ENCODE results near the gene CAGE1. TPM values are rescaled to one million over a fixed set of nuclear protein-coding genes. Genes with fewer than 3 reads are reported as not detected.
A peak's percentile ranks its signal among the peaks of the same experiment; 100 is the strongest.

Gene CAGE1
- polyA plus RNA-seq, 2 of the 4 experiments (the other 2 are of a cell fraction) = 0.09 to 0.12 TPM

DNA sequence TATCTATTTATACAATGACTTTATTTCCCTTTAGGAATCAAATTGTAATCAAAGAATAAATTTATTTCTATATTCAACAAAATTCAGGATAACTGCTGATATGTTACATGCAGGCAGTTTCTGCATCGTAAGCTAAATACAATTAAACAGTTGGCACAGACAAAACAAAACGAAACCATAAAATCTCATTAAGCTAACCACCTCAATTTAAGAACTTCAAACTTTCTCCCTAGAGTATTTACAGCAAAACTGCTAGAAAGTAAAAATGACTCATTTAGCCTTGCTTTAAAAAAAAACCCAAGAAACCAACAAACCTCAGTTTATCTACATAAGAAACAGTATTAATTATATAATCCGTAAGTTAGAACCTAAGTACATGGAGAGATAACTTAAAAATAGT is 93.6 kb downstream of the CAGE1 start:
- Histone ChIP-seq H3K4me2 (no peak overlapping the region), H3K9me3 (no peaks in the 10 kb centered on the region), H3K4me3 (no peak overlapping the region), H3K4me1 (no peaks in the 10 kb centered on the region), H3K27ac (no peak overlapping the region)
- DNase-seq (ENCODE audit: low read depth in 1 of 2, low spot score in 1 of 2) (no peak), FAIRE-seq (no peak), ATAC-seq (no peak)
- ChIA-PET POLR2A (no interaction called here), CTCF (no interaction called here)
- 84% methylated on average over 3 of the region's 3 CpGs for WGBS (ENCODE audit: missing lambda C conversion rate)
- TF ChIP-seq POLR2A (IDR thresholded peaks at IDR 0.05; ENCODE audit: low read length) (no peak), MAFK (IDR thresholded peaks at IDR 0.05; ENCODE audit: partially characterized antibody) (peak; percentile 9)

GRCh38 chr6:7292596-7293255 is 96.8 kb downstream of the CAGE1 start:
- no peak overlapping the region for H3K4me2 ChIP-seq
- no peak for DNase-seq (ENCODE audit: low read depth in 1 of 2, low spot score in 1 of 2)
- POLR2A ChIA-PET = no interaction called here
- FAIRE-seq = no peak
- ATAC-seq = no peak
- no peak overlapping the region for H3K27ac ChIP-seq
- no peak overlapping the region for H3K4me3 ChIP-seq
- H3K9me3 ChIP-seq = no peaks in the 10 kb centered on the region
- H3K4me1 ChIP-seq = no peaks in the 10 kb centered on the region
- TF ChIP-seq ZFP36 (IDR thresholded peaks at IDR 0.05; ENCODE audit: borderline replicate concordance, partially characterized antibody) (no peak), JUNB (IDR thresholded peaks at IDR 0.05) (no peak), KDM1A (IDR thresholded peaks at IDR 0.05; ENCODE audit: low read depth) (no peak), BHLHE40 (IDR thresholded peaks at IDR 0.05; ENCODE audit: low read depth, low read length) (no peak)
- CTCF ChIA-PET = interaction anchor here (0.9 to 1.6 kb wide), 3 partner anchors 12 to 17 kb away, joined by 3 to 6 read pairs (median 3); no protein-coding TSS in a partner anchor
- WGBS (ENCODE audit: missing lambda C conversion rate) = 91% methylated on average over 6 of the region's 6 CpGs

GRCh38 chr6:7290079-7290478 is 99.5 kb downstream of the CAGE1 start:
- Histone ChIP-seq H3K9me3 (no peaks in the 10 kb centered on the region), H3K4me2 (no peak overlapping the region), H3K4me3 (no peak overlapping the region), H3K4me1 (no peaks in the 10 kb centered on the region), H3K27ac (no peak overlapping the region)
- ATAC-seq (no peak), FAIRE-seq (no peak), DNase-seq (ENCODE audit: low read depth in 1 of 2, low spot score in 1 of 2) (no peak)
- TF ChIP-seq EP300 (IDR thresholded peaks at IDR 0.05) = no peak
- no peak for TF ChIP-seq USF2 (IDR thresholded peaks at IDR 0.05)
- no peak for TF ChIP-seq JUNB (IDR thresholded peaks at IDR 0.05)
- peak; percentile 22 for TF ChIP-seq MAFK (IDR thresholded peaks at IDR 0.05; ENCODE audit: partially characterized antibody)
- no peak for TF ChIP-seq HES2 (IDR thresholded peaks at IDR 0.05)
- POLR2A ChIA-PET = no interaction called here
- CTCF ChIA-PET = interaction anchor here (1.2 to 1.4 kb wide), 2 partner anchors 9 to 325 kb away, joined by 3 to 6 read pairs; no protein-coding TSS in a partner anchor
- whole genome bisulfite sequencing (ENCODE audit: missing lambda C conversion rate) = 95% methylated on average over 1 of the region's 1 CpG

GRCh38 chr6:7285416-7285815 is 104.1 kb downstream of the CAGE1 start:
- DNase-seq (ENCODE audit: low read depth in 1 of 2, low spot score in 1 of 2) (no peak), FAIRE-seq (no peak), ATAC-seq (no peak)
- Histone ChIP-seq H3K27ac (no peak overlapping the region), H3K4me3 (no peak overlapping the region), H3K4me1 (no peaks in the 10 kb centered on the region), H3K4me2 (no peak overlapping the region), H3K9me3 (no peaks in the 10 kb centered on the region)
- TF ChIP-seq RFX5 (IDR thresholded peaks at IDR 0.05) (no peak), RCOR1 (IDR thresholded peaks at IDR 0.05; ENCODE audit: low read depth, low read length) (no peak), JUN (IDR thresholded peaks at IDR 0.05) (no peak)
- WGBS (ENCODE audit: missing lambda C conversion rate) = 89% methylated on average over 5 of the region's 6 CpGs
- POLR2A ChIA-PET = no interaction called here
- CTCF ChIA-PET = interaction anchor here (2.4 kb wide), 1 partner anchor 10 kb away, joined by 21 read pairs; no protein-coding TSS in a partner anchor

DNA sequence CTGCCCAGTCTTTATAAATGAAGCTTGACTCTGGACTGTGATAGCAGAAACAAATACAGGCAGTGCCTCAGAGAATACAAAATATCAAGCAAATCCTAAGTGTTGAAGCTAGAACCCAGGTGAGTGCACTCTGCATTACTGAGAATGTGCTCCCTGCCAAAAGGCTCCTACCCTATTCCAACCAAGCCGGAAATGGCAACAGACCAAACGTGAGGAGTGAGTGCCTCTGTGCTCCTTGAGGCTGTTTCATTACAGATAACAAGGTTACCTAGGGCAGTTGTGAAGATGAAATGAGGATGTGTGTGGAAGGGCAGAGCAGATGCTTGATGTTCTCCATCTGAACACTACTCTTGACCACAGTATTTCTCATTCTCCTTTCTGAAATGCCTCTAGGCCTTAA is 105.9 kb downstream of the CAGE1 start:
- ATAC-seq (no peak), DNase-seq (ENCODE audit: low read depth in 1 of 2, low spot score in 1 of 2) (no peak), FAIRE-seq (no peak)
- CTCF ChIA-PET = no interaction called here
- Histone ChIP-seq H3K9me3 (no peaks in the 10 kb centered on the region), H3K4me2 (no peak overlapping the region), H3K4me1 (no peaks in the 10 kb centered on the region), H3K27ac (no peak overlapping the region), H3K4me3 (no peak overlapping the region)
- WGBS (ENCODE audit: missing lambda C conversion rate) = 86% methylated on average over 2 of the region's 2 CpGs
- POLR2A ChIA-PET = no interaction called here
- TF ChIP-seq FOSB (CRISPR knock-in tag; IDR thresholded peaks at IDR 0.05) = no peak

All from A549 (cell line).